PC-9 (cell line): ENCODE measurements around the gene ZFY. TPM values are rescaled to one million over a fixed set of nuclear protein-coding genes. Genes with fewer than 3 reads are reported as not detected.

Experiments used
- BruUV-seq: library from RNA; stranded (reverse); fragments of 400-500 nt; replicated peaks from 2 replicates; lab custom pipeline; 2021; lab: Mats Ljungman, UMichigan
- CTCF ChIA-PET: fragments of 300-600 bp; sonication (Branson Sonifier 250); formaldehyde crosslinking; loops from one replicate; lab custom pipeline; 2022; ENCODE audit warnings: antibody characterized with exemption; lab: Charles Lee
- POLR2A ChIA-PET: fragments of 300-600 bp; sonication (Branson Sonifier 250); formaldehyde crosslinking; loops from one replicate; lab custom pipeline; 2022; ENCODE audit warnings: antibody characterized with exemption; ENCODE audit not compliant: unreplicated experiment; lab: Charles Lee
- DNase-seq, 2 experiments: peaks; one replicate each; pipeline versions ENCODE4 v3.0.0 to v3.0.0-alpha.2; 2015 to 2022; ENCODE audit warnings: mixed read lengths in 1 of 2
- H2AFZ ChIP-seq: fragments of 200-600 bp; sonication (generic); 2 replicates; pipeline ENCODE4 v1.8.1; 2017; ENCODE audit warnings: antibody characterized with exemption
- H3F3A ChIP-seq: fragments of 200-600 bp; sonication (generic); 2 replicates; pipeline ENCODE4 v1.8.1; 2017; ENCODE audit warnings: antibody characterized with exemption, mild to moderate bottlenecking, low read depth; ENCODE audit not compliant: insufficient read depth
- H3K27ac ChIP-seq: fragments of 200-600 bp; sonication (generic); 2 replicates; pipeline ENCODE4 v1.6.1; 2016; ENCODE audit warnings: mixed run types
- H3K27me3 ChIP-seq: fragments of 200-600 bp; sonication (generic); 2 replicates; pipeline ENCODE4 v1.6.1; 2016; ENCODE audit warnings: low read depth, mixed run types; ENCODE audit not compliant: insufficient read depth
- H3K36me3 ChIP-seq: fragments of 200-600 bp; sonication (generic); 2 replicates; pipeline ENCODE4 v1.6.1; 2016; ENCODE audit warnings: low read depth, mixed run types
- H3K4me1 ChIP-seq: fragments of 200-600 bp; sonication (generic); replicated peaks from 2 replicates; pipeline ENCODE4 v1.6.1; 2016; ENCODE audit warnings: mixed run types; ENCODE audit not compliant: insufficient read depth
- H3K4me2 ChIP-seq: fragments of 200-600 bp; sonication (generic); 2 replicates; pipeline ENCODE4 v1.6.1; 2017; ENCODE audit warnings: mixed run types
- H3K4me3 ChIP-seq: fragments of 200-600 bp; sonication (generic); 2 replicates; pipeline ENCODE4 v1.6.1; 2016; ENCODE audit warnings: mixed run types
- H3K79me2 ChIP-seq: fragments of 200-600 bp; sonication (generic); 2 replicates; pipeline ENCODE4 v1.6.1; 2017; ENCODE audit warnings: low read depth, mixed run types
- H3K9me2 ChIP-seq: fragments of 200-600 bp; sonication (generic); 2 replicates; pipeline ENCODE4 v1.8.1; 2017; ENCODE audit warnings: mild to moderate bottlenecking; ENCODE audit not compliant: insufficient read depth
- H3K9me3 ChIP-seq: fragments of 200-600 bp; sonication (generic); 2 replicates; pipeline ENCODE4 v1.8.1; 2016; ENCODE audit warnings: low read depth; ENCODE audit not compliant: insufficient read depth
- H4K20me1 ChIP-seq: fragments of 200-600 bp; sonication (generic); 2 replicates; pipeline ENCODE4 v1.8.1; 2017; ENCODE audit not compliant: insufficient read depth
- CTCF ChIP-seq: fragments of 200-600 bp; sonication (generic); conservative IDR thresholded peaks from 2 replicates; pipeline ENCODE4 v1.6.1; 2017; ENCODE audit warnings: mixed run types, antibody characterized with exemption, mild to moderate bottlenecking, moderate library complexity
- EZH2 ChIP-seq: fragments of 200-600 bp; sonication (generic); IDR thresholded peaks from 2 replicates; pipeline ENCODE4 v1.8.0; 2017; ENCODE audit warnings: antibody characterized with exemption, low read depth
- intact Hi-C: fragments of 100-400 bp; cut with micrococcal nuclease; formaldehyde crosslinking; loops from one replicate; pipeline ENCODE4 v1.10.0; 2022; ENCODE audit not compliant: unreplicated experiment
- total RNA-seq: library from RNA; stranded (reverse); gene quantifications from 2 replicates; pipeline ENCODE4 v1.2.3, GENCODE V29; 2021

ZFY gene
- total RNA-seq, 1 experiment from 2014 or later: not detected

GRCh38 chrY:3007967-3008366, 72.8 kb downstream of the ZFY start:
- Histone ChIP-seq H3K4me2 (no peak overlapping the region), H2AFZ (no peak overlapping the region), H3K79me2 (no peaks in the 10 kb centered on the region), H3K4me1 (no peaks in the 10 kb centered on the region), H4K20me1 (no peaks in the 10 kb centered on the region), H3K36me3 (no peaks in the 10 kb centered on the region), H3K9me2 (no peaks in the 10 kb centered on the region), H3F3A (no peaks in the 10 kb centered on the region), H3K4me3 (no peak overlapping the region), H3K9me3 (no peaks in the 10 kb centered on the region), H3K27me3 (no peaks in the 10 kb centered on the region), H3K27ac (no peak overlapping the region)
- TF ChIP-seq CTCF (no peak), EZH2 (no peak)
- ChIA-PET POLR2A (no interaction called here), CTCF (no interaction called here)
- no peak for DNase-seq
- intact Hi-C loops: no loop called here
- BruUV-seq: no TSS peak

DNA sequence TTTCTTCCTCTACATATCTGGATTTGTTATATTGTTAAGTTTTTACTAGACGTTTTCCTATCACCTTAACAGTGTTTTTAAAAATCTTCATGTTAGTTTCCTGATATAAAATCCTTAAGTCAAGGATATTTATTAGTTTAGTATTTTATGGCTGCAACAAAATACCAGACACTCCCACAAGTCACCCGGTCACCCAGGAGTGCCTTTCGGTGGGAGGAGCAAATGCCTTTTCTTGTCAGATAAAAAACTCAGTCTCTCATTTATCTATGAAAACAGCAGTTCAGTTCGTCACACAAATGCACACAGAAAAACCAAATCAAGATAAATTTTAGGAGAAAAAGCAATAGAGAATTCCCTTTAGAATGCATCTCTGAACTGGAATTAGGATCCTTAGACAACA, 77.0 kb downstream of the ZFY start:
- Histone ChIP-seq H2AFZ (no peak overlapping the region), H3K4me3 (no peak overlapping the region), H3K27me3 (no peaks in the 10 kb centered on the region), H3K4me1 (no peaks in the 10 kb centered on the region), H3K9me2 (no peaks in the 10 kb centered on the region), H3K4me2 (no peak overlapping the region), H3K9me3 (no peaks in the 10 kb centered on the region), H3K36me3 (no peaks in the 10 kb centered on the region), H3K27ac (no peak overlapping the region), H3K79me2 (no peaks in the 10 kb centered on the region), H4K20me1 (no peaks in the 10 kb centered on the region), H3F3A (no peaks in the 10 kb centered on the region)
- CTCF ChIA-PET: no interaction called here
- DNase-seq: no peak
- TF ChIP-seq EZH2: no peak
- no peak for TF ChIP-seq CTCF
- BruUV-seq: no TSS peak
- intact Hi-C loops: no loop called here
- POLR2A ChIA-PET: no interaction called here

DNA sequence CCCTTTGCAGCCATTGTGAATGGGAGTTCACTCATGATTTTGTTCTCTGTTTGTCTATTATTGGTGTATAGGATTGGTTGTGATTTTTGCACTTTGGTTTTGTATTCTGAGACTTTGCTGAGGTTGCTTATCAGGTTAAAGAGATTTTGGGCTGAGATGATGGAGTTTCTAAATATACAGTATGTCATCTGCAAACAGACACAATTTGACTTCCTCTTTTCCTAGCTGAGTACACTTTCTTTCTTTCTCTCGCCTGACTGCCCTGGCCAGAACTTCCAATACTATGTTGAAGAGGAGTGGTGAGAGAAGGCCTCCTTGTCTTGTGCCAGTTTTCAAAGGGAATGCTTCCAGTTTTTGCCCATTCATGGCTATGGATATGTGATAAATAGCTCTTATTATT, 81.4 kb downstream of the ZFY start:
- CTCF ChIA-PET: no interaction called here
- Histone ChIP-seq H3F3A (no peaks in the 10 kb centered on the region), H3K27me3 (no peaks in the 10 kb centered on the region), H2AFZ (no peak overlapping the region), H3K4me2 (no peak overlapping the region), H3K9me2 (no peaks in the 10 kb centered on the region), H3K27ac (no peak overlapping the region), H3K36me3 (no peaks in the 10 kb centered on the region), H3K79me2 (no peaks in the 10 kb centered on the region), H3K4me3 (no peak overlapping the region), H3K4me1 (no peaks in the 10 kb centered on the region), H3K9me3 (no peaks in the 10 kb centered on the region), H4K20me1 (no peaks in the 10 kb centered on the region)
- intact Hi-C loops: no loop called here
- no peak for DNase-seq
- POLR2A ChIA-PET: no interaction called here
- no TSS peak for BruUV-seq
- TF ChIP-seq CTCF (no peak), EZH2 (no peak)
